AG09319 (cell line): Measurements from ENCODE around the gene EDN3.

Source experiments
- DNase-seq: peaks from one replicate; pipeline ENCODE4 v3.0.0-alpha.2; 2010; ENCODE audit warnings: low read depth; ENCODE audit errors: extremely low read depth
- CTCF ChIP-seq: IDR thresholded peaks from 2 replicates; pipeline ENCODE4 v1.5.1; 2011; ENCODE audit warnings: low read depth, mild to moderate bottlenecking, inconsistent platforms, low read length, moderate library complexity

Gene EDN3

GRCh38 chr20:59308493-59309201 lies 8.2 kb downstream of the EDN3 start:
- TF ChIP-seq CTCF, result no peak
- DNase-seq, result no peak

- no peak for TF ChIP-seq CTCF
- DNase-seq, result no peak
Observed at GRCh38 chr20:59309218-59309617, 8.8 kb downstream of the EDN3 start.

- no peak for TF ChIP-seq CTCF
- no peak for DNase-seq
Observed at GRCh38 chr20:59314997-59315396, 14.6 kb downstream of the EDN3 start.

- no peak for TF ChIP-seq CTCF
- no peak for DNase-seq
Observed at GRCh38 chr20:59316911-59317731, 16.7 kb downstream of the EDN3 start.

GRCh38 chr20:59318201-59318790 lies 17.9 kb downstream of the EDN3 start:
- no peak for DNase-seq
- TF ChIP-seq CTCF, result no peak

GRCh38 chr20:59318803-59319202 lies 18.4 kb downstream of the EDN3 start:
- DNase-seq, result no peak
- no peak for TF ChIP-seq CTCF

GRCh38 chr20:59320426-59320825 lies 20.0 kb downstream of the EDN3 start:
- DNase-seq, result no peak
- TF ChIP-seq CTCF, result no peak
